Amniotic stem cell (primary cell): ENCODE results near the gene ANKRD13B.

ENCODE experiments used
- DNase-seq: peaks from one replicate; lab custom pipeline; 2025; lab: John Stamatoyannopoulos, UW

Gene ANKRD13B

DNA sequence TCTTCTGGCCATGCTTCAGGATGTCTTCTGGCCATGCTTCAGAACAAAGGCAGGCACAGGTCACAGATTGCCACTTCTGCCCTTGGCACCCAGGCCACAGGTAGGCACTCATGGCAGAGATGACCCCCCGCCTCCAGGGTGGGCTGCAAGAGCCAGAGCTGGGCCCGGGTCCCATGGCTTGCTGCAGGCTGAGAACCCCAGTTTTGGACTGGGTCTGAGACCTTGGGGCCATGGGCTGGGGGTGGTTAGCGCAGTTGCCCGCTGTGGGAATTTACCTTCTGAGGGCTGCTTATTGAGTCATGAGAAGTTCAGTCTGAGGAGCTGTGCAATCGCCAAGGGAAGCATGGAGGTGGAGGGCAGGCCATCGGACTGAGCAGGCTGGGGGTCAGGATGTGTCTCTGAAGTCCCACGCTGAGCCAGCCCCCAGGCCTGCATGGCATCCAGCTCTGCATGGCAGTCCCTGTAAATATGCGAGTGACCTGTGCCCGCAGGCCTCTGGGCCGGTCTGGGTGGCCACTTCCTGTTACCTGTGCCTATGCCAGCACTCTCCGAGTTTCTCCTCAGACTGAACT is 1.7 kb downstream of the ANKRD13B start:
- no peak for DNase-seq

DNA sequence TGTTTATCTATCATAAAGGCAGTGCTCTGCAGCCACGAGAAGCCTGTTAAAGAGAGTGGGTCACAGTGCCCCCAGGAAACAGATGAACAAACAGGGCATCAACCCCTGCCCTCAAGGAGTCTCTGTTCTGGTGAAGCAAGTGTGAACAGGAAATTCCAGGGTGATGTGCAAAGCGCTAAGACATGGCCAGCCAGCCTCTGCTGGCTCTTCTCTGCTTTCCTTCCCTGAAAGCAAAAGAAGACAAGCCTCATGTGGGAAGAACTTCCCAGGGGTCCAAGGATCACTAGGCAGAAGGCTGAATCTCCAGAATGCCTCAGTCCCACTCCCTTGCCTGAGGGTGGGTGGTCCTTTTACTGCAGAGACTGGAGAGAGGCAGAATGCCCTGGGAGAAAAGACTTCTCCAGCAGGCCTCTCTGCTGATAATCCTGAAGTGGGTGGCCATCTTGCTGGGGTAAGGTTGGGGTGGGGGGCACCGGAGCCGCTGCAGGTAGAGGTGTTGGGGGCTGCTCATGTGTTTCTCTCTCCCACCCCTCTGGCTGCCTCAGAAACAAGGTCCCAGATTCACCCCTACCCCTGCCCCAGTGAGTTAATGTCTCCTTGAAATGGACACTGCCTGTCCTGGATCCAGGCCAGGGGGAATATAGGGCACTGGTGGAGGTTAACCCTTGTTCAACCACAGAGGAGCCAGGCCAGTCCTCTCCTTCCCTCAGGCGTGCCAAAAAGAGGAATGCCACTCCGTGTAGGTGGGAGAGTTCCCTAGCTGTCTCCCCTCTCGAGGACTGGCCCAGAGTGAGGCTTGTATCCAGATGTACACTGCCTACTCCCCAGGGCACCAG is 2.4 kb downstream of the ANKRD13B start:
- no peak for DNase-seq

DNA sequence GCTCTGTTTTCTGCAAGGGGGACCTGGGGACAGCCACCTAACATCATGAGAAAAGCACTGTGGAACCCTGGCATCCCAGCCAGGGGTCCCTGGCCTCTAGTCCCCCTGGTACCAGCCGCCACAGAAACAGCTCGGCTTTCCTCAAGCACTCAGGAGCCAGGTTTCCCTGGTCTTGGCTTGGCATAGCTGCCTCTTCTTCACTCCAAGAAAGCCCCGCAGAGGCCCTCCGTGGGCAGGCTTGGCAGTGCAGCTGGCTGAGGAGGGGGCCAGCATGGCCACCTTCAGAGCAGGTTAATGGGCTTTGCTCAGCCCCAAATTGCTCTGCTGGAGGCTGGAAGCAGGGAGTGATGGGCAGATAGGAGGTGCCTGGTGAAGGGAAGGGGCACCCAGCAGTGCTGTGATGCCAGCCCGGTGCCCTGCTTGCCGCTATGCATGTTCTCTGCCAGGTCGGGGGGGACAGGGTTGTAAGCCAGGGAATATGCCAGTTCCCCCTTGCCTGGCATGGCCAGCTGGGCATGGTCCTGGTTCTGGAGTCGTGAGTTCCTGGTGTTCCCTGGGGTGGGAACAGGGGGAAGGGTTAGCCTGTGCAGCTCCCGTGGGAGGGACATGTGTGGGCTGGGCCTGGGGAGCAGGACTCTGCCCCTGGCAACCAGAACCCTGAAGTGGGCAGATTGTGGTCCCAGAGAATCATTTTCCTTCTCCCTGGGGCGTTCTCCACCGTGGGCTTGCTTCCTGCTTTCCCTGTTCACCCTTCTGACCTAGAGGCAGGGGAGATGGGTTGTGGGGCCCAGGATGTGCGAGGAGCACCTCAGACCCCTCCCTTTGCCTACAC is 3.2 kb downstream of the ANKRD13B start:
- DNase-seq, result no peak

GRCh38 chr17:29596811-29597210 is 3.9 kb downstream of the ANKRD13B start:
- DNase-seq, result no peak

DNA sequence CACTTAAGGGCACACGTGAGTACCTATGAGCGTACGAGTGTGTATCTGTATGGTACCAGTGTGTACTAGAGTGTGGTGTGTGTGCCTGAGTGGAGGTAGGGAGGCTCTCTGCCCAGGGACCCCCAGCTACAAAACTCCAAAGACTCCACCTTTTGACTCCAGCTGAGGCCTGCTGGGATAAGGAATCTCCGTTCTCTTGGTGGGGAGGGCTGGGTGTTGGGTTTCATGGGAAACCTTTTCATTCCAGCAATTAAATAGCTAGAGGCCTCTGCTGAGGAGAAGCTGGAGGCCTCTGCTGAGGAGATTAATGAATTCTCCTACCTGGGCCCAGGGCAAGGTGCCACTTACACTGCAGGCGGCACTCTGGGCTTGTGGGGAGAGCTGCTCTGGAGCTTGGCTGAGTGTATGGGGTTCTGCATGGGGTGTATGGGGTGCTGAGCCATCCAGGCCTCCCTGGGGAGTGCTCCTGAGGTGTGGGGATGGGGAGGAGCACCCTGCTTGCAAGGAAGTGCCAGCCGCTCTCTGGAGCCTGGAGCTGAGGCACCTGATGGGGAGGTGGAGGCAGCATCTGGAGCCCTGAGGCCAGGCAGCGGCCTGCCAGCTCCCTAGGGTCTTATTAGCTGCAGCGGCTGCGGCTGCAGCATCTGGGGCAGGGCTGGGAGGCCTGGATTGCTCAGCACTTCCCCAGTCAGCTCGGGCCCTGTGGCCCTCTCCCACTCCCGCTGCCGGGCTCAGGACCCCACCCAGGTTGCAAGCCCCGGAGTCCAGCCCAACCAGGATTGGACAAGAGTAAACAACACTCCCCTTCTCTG is 4.6 kb downstream of the ANKRD13B start:
- no peak for DNase-seq

DNA sequence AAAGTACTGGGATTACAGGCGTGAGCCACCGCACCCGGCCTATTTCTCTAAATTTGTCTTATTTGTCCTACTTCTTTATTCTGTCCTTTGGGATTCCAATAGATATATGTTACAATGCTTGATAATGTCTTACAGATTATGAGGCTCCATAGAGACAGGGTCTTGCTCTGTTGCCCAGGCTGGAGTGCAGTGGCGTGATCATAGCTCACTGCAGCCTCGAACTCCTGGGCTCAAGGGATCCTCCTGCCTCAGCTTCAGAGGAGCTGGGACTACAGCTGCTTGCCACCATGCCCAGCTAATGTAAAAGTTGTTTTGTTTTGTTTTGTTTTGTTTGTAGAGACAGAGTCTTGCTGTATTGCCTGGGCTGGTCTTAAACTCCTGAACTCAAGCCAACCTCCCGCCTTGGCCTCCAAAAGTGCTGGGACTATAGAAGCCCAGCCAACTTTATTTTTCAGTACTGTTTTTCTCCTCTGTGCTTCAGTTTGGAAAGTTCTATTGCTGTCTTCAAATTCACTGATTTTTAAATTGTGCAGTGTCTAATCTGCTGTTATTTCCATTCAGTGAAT is 10.3 kb downstream of the ANKRD13B start:
- no peak for DNase-seq

GRCh38 chr17:29607557-29608195 is 14.7 kb downstream of the ANKRD13B start:
- no peak for DNase-seq

- DNase-seq, result no peak
Observed at GRCh38 chr17:29608986-29609385, 16.1 kb downstream of the ANKRD13B start.

GRCh38 chr17:29610395-29610794 is 17.5 kb downstream of the ANKRD13B start:
- DNase-seq, result no peak

DNA sequence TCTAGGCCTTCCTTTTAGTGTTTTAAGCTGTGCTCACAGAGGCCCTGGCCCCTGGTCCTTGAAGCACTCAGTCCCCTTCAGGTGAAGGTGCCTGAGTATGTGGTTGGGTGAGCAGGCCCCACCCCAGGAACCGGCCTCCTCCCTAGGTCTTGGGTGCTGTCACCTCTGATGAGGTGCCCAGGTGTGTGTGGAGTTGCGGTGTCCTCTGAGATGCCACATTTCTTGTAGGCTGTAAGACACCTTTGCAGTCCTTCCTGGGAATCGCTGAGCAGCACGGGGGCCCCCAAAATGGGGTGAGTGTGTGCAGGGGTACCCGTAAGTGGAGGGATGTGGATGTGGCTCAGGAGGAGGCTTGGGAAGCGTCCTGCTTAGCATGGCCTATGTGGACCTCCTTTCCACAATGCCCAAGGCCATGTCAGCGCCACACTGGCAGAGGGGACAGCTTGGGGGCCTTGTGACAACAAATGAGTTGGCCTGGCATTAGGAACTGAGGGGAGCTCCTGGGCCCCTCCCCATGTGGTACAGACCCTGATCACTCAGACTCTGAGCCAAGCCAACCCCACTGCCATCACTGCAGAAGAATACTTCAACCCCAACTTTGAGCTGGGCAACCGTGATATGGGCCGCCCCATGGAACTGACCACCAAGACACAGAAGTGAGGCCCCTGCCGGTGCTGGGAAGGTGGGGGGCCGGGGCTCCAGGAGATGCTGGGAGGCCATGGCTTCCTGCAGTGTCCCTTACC is 18.6 kb downstream of the ANKRD13B start:
- DNase-seq, result no peak

DNA sequence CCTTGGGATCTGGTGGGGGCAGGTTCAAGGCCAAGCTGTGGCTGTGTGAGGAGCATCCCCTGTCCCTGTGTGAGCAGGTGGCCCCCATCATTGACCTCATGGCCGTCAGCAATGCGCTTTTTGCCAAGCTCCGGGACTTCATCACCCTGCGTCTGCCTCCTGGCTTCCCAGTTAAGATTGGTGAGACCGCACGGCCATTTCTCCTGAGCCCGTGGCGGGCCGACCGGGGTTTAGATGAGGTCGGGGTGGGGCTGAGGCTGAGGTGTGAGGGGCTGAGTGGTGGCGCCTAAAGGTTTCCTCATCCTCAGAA is 19.1 kb downstream of the ANKRD13B start:
- DNase-seq, result no peak

GRCh38 chr17:29612404-29613280 is 19.7 kb downstream of the ANKRD13B start:
- no peak for DNase-seq

DNA sequence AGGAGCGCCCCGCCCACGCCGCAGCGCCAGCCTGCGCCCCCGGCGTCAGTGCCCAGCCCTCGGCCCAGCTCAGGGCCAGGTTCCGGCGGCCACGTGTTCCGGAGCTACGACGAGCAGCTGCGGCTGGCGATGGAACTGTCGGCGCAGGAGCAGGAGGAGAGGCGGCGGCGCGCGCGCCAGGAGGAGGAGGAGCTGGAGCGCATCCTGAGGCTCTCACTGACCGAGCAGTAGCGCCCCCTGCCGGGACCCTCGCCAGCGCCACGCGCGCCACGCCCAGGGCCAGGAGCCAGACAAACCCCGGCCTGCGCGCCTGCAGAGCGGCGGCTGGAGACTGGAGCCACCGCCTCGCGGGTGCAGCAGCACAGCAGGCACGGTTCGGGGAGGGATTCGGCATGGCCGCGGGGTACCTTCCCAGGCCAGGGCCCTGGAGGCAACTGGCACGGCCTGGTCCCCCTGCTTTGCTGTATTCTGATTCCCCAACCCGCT is 20.5 kb downstream of the ANKRD13B start:
- no peak for DNase-seq

DNA sequence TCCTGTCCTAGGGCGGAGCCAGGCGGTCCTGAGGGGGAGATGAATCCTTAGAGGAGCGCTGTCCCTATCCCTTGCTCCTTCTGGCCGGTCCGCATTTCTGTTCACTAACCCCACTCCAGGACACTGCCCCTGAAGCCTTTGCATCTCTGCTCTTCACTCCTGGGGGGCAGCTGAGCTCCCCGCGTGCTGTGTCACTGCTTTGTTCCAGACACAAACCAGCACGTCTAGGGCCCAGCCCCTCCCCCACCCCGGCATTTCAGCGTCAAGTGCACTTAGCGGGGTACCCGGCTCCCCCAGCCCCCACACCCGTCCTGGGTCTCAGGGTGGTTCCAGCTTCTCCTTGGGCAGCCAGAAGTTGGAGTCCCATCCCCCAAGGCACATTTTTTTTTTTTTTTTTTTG is 20.9 kb downstream of the ANKRD13B start:
- no peak for DNase-seq

- DNase-seq, result no peak
Observed at GRCh38 chr17:29614349-29615047, 21.6 kb downstream of the ANKRD13B start.

DNA sequence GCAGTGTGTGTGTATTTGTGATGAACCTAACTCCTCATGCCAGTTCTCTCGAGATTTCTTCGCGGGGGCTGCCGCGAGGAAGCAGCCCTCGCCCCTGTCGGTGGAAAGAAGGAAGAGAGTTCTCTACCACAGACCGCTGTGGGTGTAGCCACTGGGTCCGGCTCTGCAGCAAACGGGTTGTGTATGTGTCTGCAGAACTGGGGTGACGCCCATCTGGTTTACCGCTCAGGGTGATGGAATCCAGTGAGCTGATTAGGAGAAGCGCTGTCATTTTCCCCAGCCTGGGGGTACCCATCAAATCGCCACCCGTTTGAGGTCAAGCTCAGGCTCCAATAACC is 22.1 kb downstream of the ANKRD13B start:
- DNase-seq, result no peak

GRCh38 chr17:29615492-29616299 is 22.8 kb downstream of the ANKRD13B start:
- peak; percentile 53 for DNase-seq
